Stimulated activated CD4-positive, alpha-beta T cell treated with anti-CD3 and anti-CD28 coated beads, Interleukin-1b, Interleukin-23, amount 100 ng/mL, for 4 hours (primary cell): ENCODE measurements around the gene NEAT1.

Source experiments
- DNase-seq, 2 donors: peaks; one replicate each; pipeline ENCODE4 v3.0.0-alpha.2; 2020; ENCODE audit warnings: low read depth in 2 of 2

The NEAT1 gene

DNA sequence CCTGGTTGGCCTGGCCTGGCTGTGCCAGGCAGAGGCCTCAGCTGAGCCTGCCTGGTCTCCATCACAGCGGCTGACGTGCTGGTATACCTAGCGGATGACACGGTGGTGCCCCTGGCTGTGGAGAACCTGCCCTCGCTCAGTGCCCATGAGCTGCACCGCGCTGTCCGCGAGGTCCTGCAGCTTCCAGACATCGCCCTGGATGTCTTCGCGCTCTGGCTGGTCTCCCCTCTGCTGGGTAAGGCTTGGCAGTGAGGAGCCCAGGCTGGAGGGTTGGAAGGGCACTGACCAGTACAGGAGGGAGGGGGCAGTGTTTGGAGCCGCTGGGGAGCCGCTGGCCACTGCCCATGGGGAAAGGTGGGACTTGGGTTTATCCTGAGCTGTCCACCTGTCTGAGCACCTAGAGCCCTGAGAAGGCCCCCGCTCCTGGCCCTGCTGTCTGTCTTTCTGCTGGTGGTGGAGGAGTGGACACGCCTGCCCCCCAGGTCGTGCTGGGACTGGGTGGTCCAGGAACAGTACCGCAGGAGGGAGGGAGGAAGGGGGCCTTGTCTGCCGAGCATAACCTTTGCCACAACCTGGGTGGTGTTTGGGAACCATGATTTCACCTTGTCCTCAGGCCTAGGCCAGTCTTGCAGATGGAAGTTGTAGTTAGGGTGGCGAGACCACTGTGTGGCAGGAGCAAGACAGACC, 33.2 kb upstream of the NEAT1 start:
- no peak for DNase-seq

DNA sequence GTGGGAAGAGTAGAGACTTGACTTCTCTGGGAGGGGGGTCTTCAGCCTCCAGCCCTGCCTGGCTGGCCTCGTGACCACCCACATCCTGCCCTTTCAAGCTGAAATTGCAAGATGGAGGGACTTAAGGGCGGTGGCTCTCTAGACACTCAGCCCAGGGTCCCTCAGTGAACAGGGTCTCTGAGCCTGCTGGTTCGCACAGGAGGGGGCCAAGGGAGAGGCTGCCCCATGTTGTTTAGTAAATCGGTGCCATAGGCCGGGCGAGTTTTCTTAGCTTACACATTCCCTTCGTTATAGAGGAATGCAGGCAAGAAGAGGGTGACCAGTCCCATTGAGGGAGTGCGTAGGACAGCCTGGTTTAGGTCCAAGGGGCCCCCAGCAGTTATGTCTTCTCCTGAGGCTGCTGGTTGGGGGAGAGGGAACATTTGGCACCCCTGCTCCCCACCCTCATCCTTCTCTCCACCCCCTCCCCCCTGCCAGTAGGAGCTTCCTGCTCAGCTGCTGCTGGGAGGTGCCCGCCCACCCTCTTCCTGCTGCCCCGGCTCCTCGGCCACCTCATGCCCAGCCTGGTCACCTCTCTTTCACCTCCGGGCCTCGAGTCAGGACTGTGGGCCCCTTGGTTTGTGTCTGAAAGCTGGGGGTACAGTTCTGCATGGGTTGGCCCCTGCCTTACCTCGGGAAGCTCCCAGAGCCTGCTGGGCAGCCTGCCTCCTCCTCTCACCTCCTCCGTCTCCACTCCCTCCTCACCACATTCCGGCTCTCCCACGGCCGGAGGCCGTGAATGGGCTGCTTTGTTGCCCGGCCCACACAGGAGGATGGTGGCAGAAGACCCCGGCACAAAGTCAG, 32.3 kb upstream of the NEAT1 start:
- DNase-seq: no peak

GRCh38 chr11:65390996-65391395, 31.6 kb upstream of the NEAT1 start:
- no peak for DNase-seq

DNA sequence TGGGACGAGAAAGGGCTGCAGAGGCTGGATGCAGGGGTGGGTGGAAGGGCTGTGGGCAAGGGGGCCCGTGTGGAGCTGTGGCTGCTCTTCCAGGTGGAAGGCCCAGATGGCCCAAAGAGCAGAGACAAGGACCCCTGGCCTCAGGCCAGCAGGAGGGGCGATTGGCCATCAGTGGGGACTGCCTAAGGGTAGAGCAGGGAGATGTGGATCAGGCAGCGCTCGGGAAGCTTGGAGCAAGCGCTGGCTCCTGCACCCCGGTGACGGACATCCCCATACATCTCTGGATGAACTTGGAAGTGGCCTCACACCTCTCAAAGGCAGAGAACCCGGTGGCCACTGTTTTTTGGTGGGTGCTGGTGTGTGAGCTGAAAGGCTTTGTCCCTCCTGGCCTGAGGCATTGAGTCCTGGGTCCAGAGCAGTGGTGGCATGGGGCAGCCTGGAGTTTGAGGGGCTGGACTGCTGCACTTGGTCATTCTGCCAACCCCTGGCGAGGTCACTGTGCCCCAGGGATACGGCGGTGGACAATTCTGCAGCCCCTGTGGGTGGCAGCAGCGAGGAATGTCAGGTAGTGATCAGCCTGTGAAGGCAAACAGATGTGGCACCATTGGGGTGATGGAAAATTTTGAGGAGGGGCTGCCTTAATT, 30.3 kb upstream of the NEAT1 start:
- no peak for DNase-seq

DNA sequence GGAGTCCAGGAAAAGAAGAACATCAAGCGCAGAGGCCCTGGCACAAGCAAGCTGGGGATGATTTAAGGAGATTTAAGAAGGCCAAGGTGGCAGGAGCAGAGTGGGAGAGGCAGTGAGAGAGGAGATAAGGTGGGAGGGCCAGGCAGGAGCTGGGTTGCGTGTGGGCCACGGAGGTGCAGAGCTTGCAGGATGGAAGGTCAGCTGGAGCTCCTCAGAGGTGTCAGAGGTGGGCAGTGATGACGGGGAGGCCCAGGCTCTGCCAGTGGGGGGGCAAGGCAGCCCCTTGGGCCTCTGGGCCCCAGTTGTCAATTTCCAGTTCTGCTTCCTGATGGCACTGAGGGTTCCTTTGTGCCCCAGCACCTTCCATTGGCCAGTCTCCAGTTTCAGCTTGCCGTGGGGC, 29.7 kb upstream of the NEAT1 start:
- DNase-seq: no peak

DNA sequence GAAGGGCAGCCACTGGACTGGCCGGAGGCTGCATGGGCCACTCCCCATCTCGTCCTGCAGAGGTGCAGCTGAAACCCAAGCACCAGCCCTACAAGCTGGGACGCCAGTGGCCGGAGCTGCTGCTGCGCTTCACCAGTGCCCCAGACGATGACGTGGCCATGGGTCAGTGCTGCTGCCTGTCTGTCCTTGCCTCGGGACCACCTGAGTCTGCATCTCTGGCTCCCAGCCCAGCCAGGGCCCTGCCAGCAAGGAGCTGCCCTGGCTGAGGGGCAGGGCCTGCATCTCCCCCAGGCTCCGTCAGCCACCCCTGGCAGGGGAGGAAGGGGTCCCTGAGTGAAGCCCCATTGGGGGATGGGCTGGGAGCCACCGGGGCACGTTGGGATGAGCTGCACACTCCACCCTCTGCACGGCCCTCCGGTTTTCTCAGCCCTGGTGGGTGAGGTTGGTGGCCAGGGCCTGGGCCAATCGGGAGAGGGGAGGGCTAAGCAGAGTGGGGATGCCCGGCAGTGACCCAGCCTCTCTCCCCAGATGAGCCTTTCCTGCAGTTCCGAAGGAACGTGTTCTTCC, 29.0 kb upstream of the NEAT1 start:
- no peak for DNase-seq

DNA sequence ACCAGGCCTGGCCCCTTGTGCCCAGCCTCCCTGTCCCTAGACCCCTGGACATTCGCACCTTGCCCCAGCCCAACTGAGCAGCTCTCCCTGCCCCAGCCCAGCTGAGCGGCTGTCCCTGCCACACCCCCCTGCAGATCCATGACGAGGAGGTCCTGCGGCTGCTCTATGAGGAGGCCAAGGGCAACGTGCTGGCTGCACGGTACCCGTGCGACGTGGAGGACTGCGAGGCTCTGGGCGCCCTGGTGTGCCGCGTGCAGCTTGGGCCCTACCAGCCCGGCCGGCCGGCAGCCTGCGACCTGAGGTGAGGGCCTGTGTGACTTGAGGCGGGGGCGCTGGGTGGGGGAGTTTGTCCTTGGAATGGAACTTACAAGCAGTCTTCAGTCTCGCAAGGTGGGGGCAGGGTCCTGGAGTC, 28.5 kb upstream of the NEAT1 start:
- DNase-seq: no peak

DNA sequence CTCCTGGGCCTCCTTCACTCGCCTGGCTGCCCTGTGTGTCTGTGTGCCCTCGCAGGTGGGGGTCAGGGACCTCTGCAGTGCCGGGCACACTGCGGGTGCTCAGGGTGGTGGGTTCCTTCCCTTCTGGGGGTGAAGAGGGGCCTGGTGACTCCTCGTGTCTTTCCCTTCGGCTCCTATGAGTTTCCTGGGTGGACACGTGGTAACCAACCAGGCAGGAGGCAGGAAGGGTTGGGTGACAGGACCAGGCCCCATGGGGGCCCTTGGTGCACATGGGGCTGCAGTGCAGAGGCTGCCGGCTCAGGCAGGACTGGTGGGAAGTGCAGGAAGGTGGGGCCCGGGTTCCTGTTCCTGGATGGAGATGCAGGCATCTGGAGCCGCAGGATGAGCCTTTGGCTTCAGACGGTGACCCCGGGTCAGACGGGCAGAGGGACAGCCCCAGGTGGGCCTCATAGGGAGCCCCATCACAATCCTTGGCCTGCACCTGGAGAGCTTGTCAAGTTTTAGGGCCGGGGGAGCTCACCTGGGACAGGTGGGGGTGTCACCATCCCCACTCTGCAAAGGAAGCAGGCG, 26.6 kb upstream of the NEAT1 start:
- DNase-seq: no peak

DNA sequence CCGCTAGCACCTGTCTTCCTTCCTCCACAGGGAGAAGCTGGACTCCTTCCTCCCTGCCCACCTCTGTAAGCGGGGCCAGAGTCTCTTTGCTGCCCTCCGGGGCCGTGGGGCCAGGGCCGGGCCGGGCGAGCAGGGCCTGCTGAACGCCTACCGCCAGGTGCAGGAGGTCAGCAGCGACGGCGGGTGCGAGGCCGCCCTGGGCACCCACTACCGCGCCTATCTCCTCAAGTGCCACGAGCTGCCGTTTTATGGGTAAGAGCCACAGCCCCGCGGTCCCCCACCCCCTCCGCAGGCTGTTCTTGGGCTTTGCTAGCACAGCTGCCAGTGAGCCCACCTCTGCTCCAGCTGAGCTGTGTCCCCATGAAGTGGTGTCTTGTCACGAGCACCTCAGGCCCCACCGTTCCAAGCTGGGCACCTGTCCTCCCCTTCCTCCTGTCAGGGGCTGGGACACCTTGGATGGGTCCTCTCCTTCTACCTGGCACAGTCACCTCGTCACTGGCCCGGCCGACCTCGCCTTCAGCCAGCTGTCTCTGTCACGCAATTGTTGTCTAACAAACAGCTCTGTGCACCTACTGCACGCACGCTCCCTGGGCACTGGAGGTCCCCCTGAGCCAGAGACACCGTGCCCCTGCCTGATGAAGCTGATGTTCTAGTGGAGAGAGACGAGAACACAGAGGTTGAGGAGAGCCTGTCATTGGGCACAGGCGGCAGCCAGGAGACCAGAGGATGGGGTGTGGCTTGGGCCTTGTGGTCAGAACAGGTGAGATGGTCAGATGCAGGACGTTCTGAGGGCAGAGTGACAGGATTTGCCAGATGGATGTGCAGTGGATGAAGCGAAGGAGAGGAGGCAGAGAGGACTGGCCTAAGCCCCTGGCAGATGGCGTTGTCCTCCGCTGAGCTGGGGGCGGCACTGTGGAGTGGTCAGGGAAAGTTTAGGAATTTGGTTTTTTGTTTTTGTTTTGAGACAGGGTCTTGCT, 25.5 kb upstream of the NEAT1 start:
- DNase-seq: no peak

GRCh38 chr11:65398362-65398910, 24.2 kb upstream of the NEAT1 start:
- DNase-seq: no peak

- no peak for DNase-seq
Observed at GRCh38 chr11:65399249-65399648, 23.3 kb upstream of the NEAT1 start.

DNA sequence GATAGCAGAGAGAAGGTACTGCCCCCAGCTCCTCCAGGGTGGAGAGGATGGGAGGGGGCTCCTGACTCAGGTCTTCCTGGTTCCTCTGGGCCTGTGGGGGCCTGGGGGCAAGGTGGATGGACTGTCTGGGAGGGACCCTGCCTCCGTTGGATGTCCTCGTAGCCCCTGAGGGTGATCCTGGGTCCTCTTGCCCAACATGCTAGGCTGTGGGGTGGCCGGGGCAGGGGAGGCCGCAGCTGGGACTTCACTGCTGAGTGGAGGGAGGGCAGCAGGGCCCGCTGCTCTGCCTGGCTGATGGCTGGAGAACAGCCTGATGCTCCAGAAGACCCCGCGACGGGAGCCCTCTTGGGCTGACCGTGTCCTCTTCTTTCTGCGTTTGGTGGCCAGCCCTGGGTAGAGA, 22.8 kb upstream of the NEAT1 start:
- no peak for DNase-seq

- no peak for DNase-seq
Observed at GRCh38 chr11:65400307-65401072, 22.1 kb upstream of the NEAT1 start.

- no peak for DNase-seq
Observed at GRCh38 chr11:65401073-65401802, 21.4 kb upstream of the NEAT1 start.

GRCh38 chr11:65401803-65402248, 20.8 kb upstream of the NEAT1 start:
- no peak for DNase-seq

- DNase-seq: no peak
Observed at GRCh38 chr11:65402790-65403189, 19.8 kb upstream of the NEAT1 start.

DNA sequence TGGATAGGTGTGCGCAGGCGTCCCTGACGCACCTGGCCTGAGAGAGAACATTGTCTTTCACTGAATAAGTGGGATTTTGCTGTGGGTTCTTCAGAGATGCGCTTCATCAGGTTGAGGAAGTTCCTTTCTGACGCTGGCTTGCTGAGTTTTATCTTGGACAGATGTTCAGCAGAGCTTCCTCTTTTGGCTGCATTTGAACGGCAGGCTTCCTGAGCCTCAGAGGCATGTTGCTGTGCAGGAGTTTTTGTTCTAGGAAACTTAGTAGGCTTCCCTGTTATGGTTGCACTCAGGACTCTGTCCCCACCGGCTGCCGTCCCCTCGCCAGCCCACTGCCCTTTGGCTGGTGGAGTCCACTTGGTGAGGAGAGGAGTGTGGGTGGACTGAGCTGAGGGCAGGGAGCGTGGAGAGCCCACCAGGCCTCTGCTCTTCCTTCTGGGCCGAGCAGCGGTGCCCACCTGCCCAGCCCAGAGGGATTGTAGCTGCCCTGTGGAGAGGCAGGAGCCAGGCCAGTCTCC, 18.9 kb upstream of the NEAT1 start:
- no peak for DNase-seq

GRCh38 chr11:65404210-65404609, 18.4 kb upstream of the NEAT1 start:
- DNase-seq: no peak
